Natural killer cell (primary cell): ENCODE results near the gene PYCARD. TPM values are rescaled to one million over a fixed set of nuclear protein-coding genes. Genes with fewer than 3 reads are reported as not detected.
A peak's percentile ranks its signal among the peaks of the same experiment; 100 is the strongest.
"Not testable (repeated sequence)": the region's sequence is repeated elsewhere in the genome, so short reads cannot be mapped to it uniquely, and the experiment has no call there.

Experiments
- ATAC-seq, 3 donors: fragments of 150-1000 bp in 2 of 3; fragments of 200-7000 bp in 1 of 3; cut with Tn5 transposase; 1 replicate in 1 of 3; 2 replicates in 2 of 3; pipeline ENCODE4 v1.10.0; 2021; ENCODE audit warnings: mild to moderate bottlenecking in 2 of 3, moderate library complexity in 2 of 3
- DNase-seq, 2 donors: peaks; one replicate each; pipeline versions ENCODE4 v3.0.0 to v3.0.0-alpha.2; 2013 to 2021; ENCODE audit warnings: mixed read lengths in 1 of 2
- H3K27ac ChIP-seq: one replicate; pipeline ENCODE4 v1.5.1; 2013; ENCODE audit warnings: mild to moderate bottlenecking, low read length
- H3K27me3 ChIP-seq: one replicate; pipeline ENCODE4 v1.6.1; 2013; ENCODE audit warnings: low read length; ENCODE audit not compliant: control insufficient read depth, insufficient read depth
- H3K36me3 ChIP-seq: one replicate; pipeline ENCODE4 v1.6.1; 2013; ENCODE audit warnings: low read length; ENCODE audit not compliant: control insufficient read depth, insufficient read depth
- H3K4me1 ChIP-seq: one replicate; pipeline ENCODE4 v1.6.1; 2013; ENCODE audit warnings: low read length; ENCODE audit not compliant: control insufficient read depth, insufficient read depth
- H3K4me3 ChIP-seq: one replicate; pipeline ENCODE4 v1.5.1; 2013; ENCODE audit warnings: low read length
- H3K9me3 ChIP-seq: one replicate; pipeline ENCODE4 v1.6.1; 2013; ENCODE audit warnings: low read length; ENCODE audit not compliant: control insufficient read depth, insufficient read depth
- H3K27ac Mint-ChIP-seq, 2 donors: one replicate each; pipeline ENCODE4 v1.8.0; 2022; ENCODE audit warnings: mild to moderate bottlenecking in 2 of 2, mixed read lengths in 2 of 2, moderate library complexity in 1 of 2
- H3K27me3 Mint-ChIP-seq, 2 donors: one replicate each; pipeline ENCODE4 v1.8.0; 2022; ENCODE audit warnings: low read depth in 2 of 2, mixed read lengths in 2 of 2
- H3K36me3 Mint-ChIP-seq: one replicate; pipeline ENCODE4 v1.8.0; 2022; ENCODE audit warnings: mixed read lengths
- H3K4me1 Mint-ChIP-seq, 2 donors: one replicate each; pipeline ENCODE4 v1.8.0; 2022; ENCODE audit warnings: mixed read lengths in 2 of 2
- H3K4me3 Mint-ChIP-seq: one replicate; pipeline ENCODE4 v1.8.0; 2022; ENCODE audit warnings: mild to moderate bottlenecking, moderate library complexity, mixed read lengths
- H3K9me3 Mint-ChIP-seq, 2 donors: one replicate each; pipeline ENCODE4 v1.8.0; 2022; ENCODE audit warnings: mixed read lengths in 2 of 2
- WGBS: methylation state at CpG from one replicate; pipeline ENCODE4 v1.1.7; 2013; ENCODE audit warnings: missing lambda C conversion rate; ENCODE audit not compliant: insufficient coverage; 5-methylcytosine and 5-hydroxymethylcytosine counted together
- intact Hi-C: fragments of 100-400 bp; cut with micrococcal nuclease; formaldehyde crosslinking; loops from one replicate; pipeline ENCODE4 v1.14.2; 2022
- total RNA-seq, 4 donors: library from RNA; stranded (reverse); fragments of 120-200 nt in 1 of 4; gene quantifications; one replicate each; pipeline versions ENCODE4 v1.2.3 to v1.2.4, GENCODE V29; 2013 to 2022
- TF ChIP-seq, protein P1 (sequence below): fragments of 200-600 bp; IDR thresholded peaks from one replicate; pipeline ENCODE4 v1.8.0; 2022; ENCODE audit warnings: antibody characterized with exemption

PYCARD gene
- total RNA-seq, 3 donors from 2014 or later (not counting 1 experiment from before 2014, with no cell fraction given) = 29.7 to 38.1 (median 37.6) TPM

- intact Hi-C loops = loop anchor here (5.0 kb wide), 3 partner anchors 133 to 243 kb away; partner anchors contain the start of gene ZNF843
- no peaks in the 10 kb centered on the region for H3K9me3 Mint-ChIP-seq
- no peak for ATAC-seq
- 93% methylated on average over 5 of the region's 5 CpGs for WGBS
- peak in 1 of 2 donors; percentile 13 for DNase-seq
- peak overlapping the region; percentile 82 to 87 for H3K27ac Mint-ChIP-seq
- Histone ChIP-seq H3K9me3 (no peaks in the 10 kb centered on the region), H3K36me3 (peaks cover 26% of the 10 kb centered on the region), H3K4me1 (peaks cover 52% of the 10 kb centered on the region), H3K27me3 (no peaks in the 10 kb centered on the region), H3K4me3 (no peak overlapping the region), H3K27ac (no peak overlapping the region)
- H3K27me3 Mint-ChIP-seq = no peaks in the 10 kb centered on the region
- no peaks in the 10 kb centered on the region for H3K36me3 Mint-ChIP-seq
- peaks cover 53 to 55% of the 10 kb centered on the region in 2 donors for H3K4me1 Mint-ChIP-seq
- peak overlapping the region; percentile 52 for H3K4me3 Mint-ChIP-seq
- TF ChIP-seq, protein P1, sequence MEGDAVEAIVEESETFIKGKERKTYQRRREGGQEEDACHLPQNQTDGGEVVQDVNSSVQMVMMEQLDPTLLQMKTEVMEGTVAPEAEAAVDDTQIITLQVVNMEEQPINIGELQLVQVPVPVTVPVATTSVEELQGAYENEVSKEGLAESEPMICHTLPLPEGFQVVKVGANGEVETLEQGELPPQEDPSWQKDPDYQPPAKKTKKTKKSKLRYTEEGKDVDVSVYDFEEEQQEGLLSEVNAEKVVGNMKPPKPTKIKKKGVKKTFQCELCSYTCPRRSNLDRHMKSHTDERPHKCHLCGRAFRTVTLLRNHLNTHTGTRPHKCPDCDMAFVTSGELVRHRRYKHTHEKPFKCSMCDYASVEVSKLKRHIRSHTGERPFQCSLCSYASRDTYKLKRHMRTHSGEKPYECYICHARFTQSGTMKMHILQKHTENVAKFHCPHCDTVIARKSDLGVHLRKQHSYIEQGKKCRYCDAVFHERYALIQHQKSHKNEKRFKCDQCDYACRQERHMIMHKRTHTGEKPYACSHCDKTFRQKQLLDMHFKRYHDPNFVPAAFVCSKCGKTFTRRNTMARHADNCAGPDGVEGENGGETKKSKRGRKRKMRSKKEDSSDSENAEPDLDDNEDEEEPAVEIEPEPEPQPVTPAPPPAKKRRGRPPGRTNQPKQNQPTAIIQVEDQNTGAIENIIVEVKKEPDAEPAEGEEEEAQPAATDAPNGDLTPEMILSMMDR = no peak
These were observed 3.0 kb downstream of the PYCARD start for GRCh38 chr16:31199430-31200041.

GRCh38 chr16:31198207-31198882 is 4.2 kb downstream of the PYCARD start:
- H3K4me1 ChIP-seq = peaks cover 52% of the 10 kb centered on the region
- no peak overlapping the region for H3K27ac ChIP-seq
- Mint-ChIP-seq H3K27me3 (no peaks in the 10 kb centered on the region), H3K36me3 (no peaks in the 10 kb centered on the region), H3K9me3 (no peaks in the 10 kb centered on the region), H3K4me3 (no peak overlapping the region), H3K4me1 (peaks cover 55 to 57% of the 10 kb centered on the region in 2 donors), H3K27ac (peak overlapping the region; percentile 71 to 87)
- DNase-seq (peak in 1 of 2 donors; percentile 7), ATAC-seq (no peak)
- peaks cover 38% of the 10 kb centered on the region for H3K36me3 ChIP-seq
- 80% methylated on average over 7 of the region's 7 CpGs for WGBS
- H3K27me3 ChIP-seq = no peaks in the 10 kb centered on the region
- no peaks in the 10 kb centered on the region for H3K9me3 ChIP-seq
- TF ChIP-seq, protein P1 = no peak
- intact Hi-C loops = no loop called here
- no peak overlapping the region for H3K4me3 ChIP-seq

- H3K27me3 ChIP-seq = no peaks in the 10 kb centered on the region
- Mint-ChIP-seq H3K27ac (peak overlapping the region; percentile 70 to 80), H3K4me1 (peaks cover 54 to 56% of the 10 kb centered on the region in 2 donors), H3K36me3 (peaks cover 4% of the 10 kb centered on the region), H3K4me3 (no peak overlapping the region), H3K27me3 (no peaks in the 10 kb centered on the region), H3K9me3 (no peaks in the 10 kb centered on the region)
- H3K4me3 ChIP-seq = no peak overlapping the region
- no peaks in the 10 kb centered on the region for H3K9me3 ChIP-seq
- no peak for ATAC-seq
- TF ChIP-seq, protein P1 = no peak
- DNase-seq = peak in 1 of 2 donors; percentile 17
- intact Hi-C loops = no loop called here
- H3K4me1 ChIP-seq = peaks cover 40% of the 10 kb centered on the region
- peaks cover 56% of the 10 kb centered on the region for H3K36me3 ChIP-seq
- no peak overlapping the region for H3K27ac ChIP-seq
- 82% methylated on average over 16 of the region's 17 CpGs for WGBS
These were observed 6.1 kb downstream of the PYCARD start for GRCh38 chr16:31196324-31197088.

- peaks cover 54 to 56% of the 10 kb centered on the region in 2 donors for H3K4me1 Mint-ChIP-seq
- H3K9me3 ChIP-seq, ATAC-seq, H3K4me3 ChIP-seq, H3K27ac ChIP-seq, intact Hi-C loops, H3K9me3 Mint-ChIP-seq, H3K4me3 Mint-ChIP-seq, H3K27me3 ChIP-seq, DNase-seq, H3K27me3 Mint-ChIP-seq: not testable (repeated sequence)
- peaks cover 63% of the 10 kb centered on the region for H3K36me3 ChIP-seq
- H3K4me1 ChIP-seq = peaks cover 33% of the 10 kb centered on the region
- peaks cover 11% of the 10 kb centered on the region for H3K36me3 Mint-ChIP-seq
- H3K27ac Mint-ChIP-seq = peak overlapping the region; percentile 70 to 80
- WGBS = 98% methylated on average over 11 of the region's 11 CpGs
These were observed 6.7 kb downstream of the PYCARD start for GRCh38 chr16:31195861-31196260.
